ENCODE results near the gene NFATC2IP.

GRCh38 chr16:28974007-28974436 is 23.3 kb downstream of the NFATC2IP start:
- TF ChIP-seq, protein P1, sequence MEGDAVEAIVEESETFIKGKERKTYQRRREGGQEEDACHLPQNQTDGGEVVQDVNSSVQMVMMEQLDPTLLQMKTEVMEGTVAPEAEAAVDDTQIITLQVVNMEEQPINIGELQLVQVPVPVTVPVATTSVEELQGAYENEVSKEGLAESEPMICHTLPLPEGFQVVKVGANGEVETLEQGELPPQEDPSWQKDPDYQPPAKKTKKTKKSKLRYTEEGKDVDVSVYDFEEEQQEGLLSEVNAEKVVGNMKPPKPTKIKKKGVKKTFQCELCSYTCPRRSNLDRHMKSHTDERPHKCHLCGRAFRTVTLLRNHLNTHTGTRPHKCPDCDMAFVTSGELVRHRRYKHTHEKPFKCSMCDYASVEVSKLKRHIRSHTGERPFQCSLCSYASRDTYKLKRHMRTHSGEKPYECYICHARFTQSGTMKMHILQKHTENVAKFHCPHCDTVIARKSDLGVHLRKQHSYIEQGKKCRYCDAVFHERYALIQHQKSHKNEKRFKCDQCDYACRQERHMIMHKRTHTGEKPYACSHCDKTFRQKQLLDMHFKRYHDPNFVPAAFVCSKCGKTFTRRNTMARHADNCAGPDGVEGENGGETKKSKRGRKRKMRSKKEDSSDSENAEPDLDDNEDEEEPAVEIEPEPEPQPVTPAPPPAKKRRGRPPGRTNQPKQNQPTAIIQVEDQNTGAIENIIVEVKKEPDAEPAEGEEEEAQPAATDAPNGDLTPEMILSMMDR (conservative IDR thresholded peaks at IDR 0.05; ENCODE audit: low read depth, low read length): peak; percentile 77
- no peak for TF ChIP-seq MAFK (IDR thresholded peaks at IDR 0.05; ENCODE audit: low read depth, low read length)
